ENCODE measurements around the gene PCED1A.

GRCh38 chr20:2873747-2874041, 33.2 kb upstream of the PCED1A start:
- TF ChIP-seq TEAD4 (IDR thresholded peaks at IDR 0.05; ENCODE audit: low read length): no peak
- no peak for TF ChIP-seq TEAD4 (CRISPR knock-in tag; IDR thresholded peaks at IDR 0.05; ENCODE audit: borderline replicate concordance)
- TF ChIP-seq CC2D1A (IDR thresholded peaks at IDR 0.05): no peak
